ENCODE results near the gene SNAPC3.

The SNAPC3 gene

DNA sequence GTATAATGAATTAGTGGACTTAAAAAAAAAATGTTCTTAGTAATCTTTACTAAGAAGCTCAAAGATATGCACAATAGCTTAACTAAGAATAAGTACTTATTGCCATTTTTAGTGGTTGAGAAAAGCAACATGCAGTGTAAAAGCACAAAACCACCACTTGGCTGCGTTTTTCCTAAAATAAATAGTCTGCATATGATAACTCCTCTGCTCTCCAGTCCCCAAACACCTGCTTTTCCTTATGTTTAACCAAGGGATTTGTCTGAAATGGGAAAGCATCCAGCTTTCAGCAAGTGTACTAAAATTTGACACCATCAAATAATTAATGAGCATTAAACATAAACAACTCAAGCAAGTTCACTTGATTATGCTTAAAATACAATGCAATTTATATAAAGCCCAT, 46.7 kb downstream of the SNAPC3 start:
- Histone ChIP-seq H3K9ac (ENCODE audit: low read length) (no peak overlapping the region), H3K9me3 (ENCODE audit: control insufficient read depth, low read length) (no peaks in the 10 kb centered on the region), H3K36me3 (ENCODE audit: control insufficient read depth in 1 of 2, insufficient read depth in 2 of 2, low read depth in 1 of 2, low read length in 2 of 2) (peaks cover 7 to 85% of the 10 kb centered on the region in 2 experiments), H4K8ac (ENCODE audit: low read length) (no peak overlapping the region), H3K27ac (ENCODE audit: low read length, poor library complexity, severe bottlenecking) (no peak overlapping the region), H4K91ac (ENCODE audit: low read length) (no peak overlapping the region), H3K4me1 (ENCODE audit: control insufficient read depth, insufficient read depth, low read depth, low read length) (no peaks in the 10 kb centered on the region), H2BK12ac (ENCODE audit: low read length in 2 of 2) (no peak overlapping the region), H3K18ac (ENCODE audit: low read depth in 1 of 2, low read length in 2 of 2) (no peak overlapping the region), H2BK15ac (ENCODE audit: low read depth, poor library complexity, severe bottlenecking) (no peak overlapping the region), H2BK120ac (ENCODE audit: low read depth, low read length) (no peak overlapping the region), H3K4me3 (ENCODE audit: insufficient read depth in 1 of 2, low read depth in 1 of 2, low read length in 2 of 2) (no peak overlapping the region), H2AFZ (ENCODE audit: low read depth, low read length) (no peak overlapping the region), H3K4me2 (ENCODE audit: low read length, poor library complexity, severe bottlenecking) (no peak overlapping the region), H3K79me1 (replicated peaks; ENCODE audit: low read length, poor library complexity, severe bottlenecking) (peaks cover 2% of the 10 kb centered on the region), H3K14ac (ENCODE audit: low read length in 2 of 2) (no peak overlapping the region), H2AK5ac (ENCODE audit: low read length, severe bottlenecking) (no peak overlapping the region), H3K23ac (ENCODE audit: low read length in 2 of 2) (no peak overlapping the region), H3K27me3 (ENCODE audit: control insufficient read depth in 1 of 2, insufficient read depth in 1 of 2, low read length in 2 of 2) (no peaks in the 10 kb centered on the region), H3K4ac (ENCODE audit: low read depth in 1 of 2, low read length in 2 of 2) (no peak overlapping the region), H2BK5ac (ENCODE audit: low read depth, low read length, poor library complexity, severe bottlenecking) (no peak overlapping the region)
- 100% methylated on average over 1 of the region's 1 CpG for WGBS
- DNase-seq = no peak

DNA sequence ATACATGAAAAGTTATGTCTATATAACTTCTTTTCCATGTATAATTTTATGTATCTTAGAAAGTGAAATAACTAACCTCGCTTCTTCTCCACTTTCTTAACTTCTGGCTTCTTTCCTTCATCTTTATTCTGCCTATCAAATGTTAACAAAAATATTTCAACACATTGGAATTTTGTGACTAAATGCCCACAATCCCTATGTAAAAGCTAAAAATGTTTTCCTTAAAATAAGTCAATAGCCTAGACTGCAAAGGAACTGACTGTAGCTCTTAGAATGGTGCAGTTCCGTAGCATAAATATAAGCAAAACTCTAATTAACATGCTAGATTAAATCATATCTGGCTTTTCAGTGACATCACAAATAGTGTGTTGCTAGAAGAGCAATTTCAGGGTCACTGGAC, 47.2 kb downstream of the SNAPC3 start:
- Histone ChIP-seq H3K36me3 (ENCODE audit: control insufficient read depth in 1 of 2, insufficient read depth in 2 of 2, low read depth in 1 of 2, low read length in 2 of 2) (peaks cover 7 to 85% of the 10 kb centered on the region in 2 experiments), H3K9ac (ENCODE audit: low read length) (no peak overlapping the region), H2BK12ac (ENCODE audit: low read length in 2 of 2) (no peak overlapping the region), H3K79me1 (replicated peaks; ENCODE audit: low read length, poor library complexity, severe bottlenecking) (peaks cover 2% of the 10 kb centered on the region), H2BK120ac (ENCODE audit: low read depth, low read length) (no peak overlapping the region), H3K4me1 (ENCODE audit: control insufficient read depth, insufficient read depth, low read depth, low read length) (no peaks in the 10 kb centered on the region), H3K27me3 (ENCODE audit: control insufficient read depth in 1 of 2, insufficient read depth in 1 of 2, low read length in 2 of 2) (no peaks in the 10 kb centered on the region), H3K4me2 (ENCODE audit: low read length, poor library complexity, severe bottlenecking) (no peak overlapping the region), H3K18ac (ENCODE audit: low read depth in 1 of 2, low read length in 2 of 2) (no peak overlapping the region), H2BK5ac (ENCODE audit: low read depth, low read length, poor library complexity, severe bottlenecking) (no peak overlapping the region), H2AK5ac (ENCODE audit: low read length, severe bottlenecking) (no peak overlapping the region), H3K23ac (ENCODE audit: low read length in 2 of 2) (no peak overlapping the region), H3K14ac (ENCODE audit: low read length in 2 of 2) (no peak overlapping the region), H2AFZ (ENCODE audit: low read depth, low read length) (no peak overlapping the region), H4K91ac (ENCODE audit: low read length) (no peak overlapping the region), H3K4ac (ENCODE audit: low read depth in 1 of 2, low read length in 2 of 2) (no peak overlapping the region), H2BK15ac (ENCODE audit: low read depth, poor library complexity, severe bottlenecking) (no peak overlapping the region), H4K8ac (ENCODE audit: low read length) (no peak overlapping the region), H3K9me3 (ENCODE audit: control insufficient read depth, low read length) (no peaks in the 10 kb centered on the region), H3K4me3 (ENCODE audit: insufficient read depth in 1 of 2, low read depth in 1 of 2, low read length in 2 of 2) (no peak overlapping the region), H3K27ac (ENCODE audit: low read length, poor library complexity, severe bottlenecking) (no peak overlapping the region)
- no peak for DNase-seq
- WGBS = 40% methylated on average over 1 of the region's 2 CpGs

DNA sequence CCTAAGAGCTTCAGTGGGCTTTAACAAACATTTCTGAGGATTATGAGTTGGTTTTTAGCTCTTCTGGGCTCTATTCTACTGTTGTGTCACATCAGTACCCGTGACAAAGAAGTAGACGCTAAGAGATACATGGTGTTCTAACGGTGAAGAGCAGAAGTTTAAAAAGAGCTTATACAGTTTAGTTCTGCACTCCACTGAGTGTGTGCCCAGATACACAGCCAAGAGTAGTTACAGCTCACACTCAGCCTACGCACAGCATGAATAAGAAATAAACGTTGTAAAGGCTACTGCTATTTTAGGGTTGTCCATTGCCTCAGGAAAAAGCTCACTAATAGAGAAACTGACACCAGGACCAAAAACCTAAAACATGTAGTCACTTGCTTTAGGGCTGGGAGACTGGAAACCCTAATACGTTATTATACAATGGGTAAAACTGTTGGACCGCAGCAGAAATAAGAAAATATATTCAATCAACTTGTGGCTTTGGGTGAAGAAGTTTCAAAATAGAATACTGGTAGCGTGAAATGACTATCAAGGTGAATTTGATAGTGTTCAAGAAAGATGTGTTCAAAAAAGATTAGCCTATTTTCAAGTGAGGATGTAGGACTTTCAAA, 53.4 kb downstream of the SNAPC3 start:
- Histone ChIP-seq H3K9ac (ENCODE audit: low read length) (no peak overlapping the region), H4K91ac (ENCODE audit: low read length) (no peak overlapping the region), H3K23ac (ENCODE audit: low read length in 2 of 2) (no peak overlapping the region), H3K14ac (ENCODE audit: low read length in 2 of 2) (no peak overlapping the region), H2BK12ac (ENCODE audit: low read length in 2 of 2) (no peak overlapping the region), H3K36me3 (ENCODE audit: control insufficient read depth in 1 of 2, insufficient read depth in 2 of 2, low read depth in 1 of 2, low read length in 2 of 2) (peaks cover 3 to 51% of the 10 kb centered on the region in 2 experiments), H2AK5ac (ENCODE audit: low read length, severe bottlenecking) (no peak overlapping the region), H2BK15ac (ENCODE audit: low read depth, poor library complexity, severe bottlenecking) (no peak overlapping the region), H3K18ac (ENCODE audit: low read depth in 1 of 2, low read length in 2 of 2) (no peak overlapping the region), H4K8ac (ENCODE audit: low read length) (no peak overlapping the region), H3K4me3 (ENCODE audit: insufficient read depth in 1 of 2, low read depth in 1 of 2, low read length in 2 of 2) (no peak overlapping the region), H3K4me1 (ENCODE audit: control insufficient read depth, insufficient read depth, low read depth, low read length) (peaks cover 3% of the 10 kb centered on the region), H2BK5ac (ENCODE audit: low read depth, low read length, poor library complexity, severe bottlenecking) (no peak overlapping the region), H3K9me3 (ENCODE audit: control insufficient read depth, low read length) (no peaks in the 10 kb centered on the region), H3K79me1 (replicated peaks; ENCODE audit: low read length, poor library complexity, severe bottlenecking) (peaks cover 9% of the 10 kb centered on the region), H2AFZ (ENCODE audit: low read depth, low read length) (no peak overlapping the region), H3K4me2 (ENCODE audit: low read length, poor library complexity, severe bottlenecking) (no peak overlapping the region), H3K4ac (ENCODE audit: low read depth in 1 of 2, low read length in 2 of 2) (no peak overlapping the region), H3K27ac (ENCODE audit: low read length, poor library complexity, severe bottlenecking) (no peak overlapping the region), H3K27me3 (ENCODE audit: control insufficient read depth in 1 of 2, insufficient read depth in 1 of 2, low read length in 2 of 2) (no peaks in the 10 kb centered on the region), H2BK120ac (ENCODE audit: low read depth, low read length) (no peak overlapping the region)
- WGBS = 97% methylated on average over 8 of the region's 8 CpGs
- no peak for DNase-seq

GRCh38 chr9:15480028-15480427, 57.4 kb downstream of the SNAPC3 start:
- Histone ChIP-seq H2AFZ (ENCODE audit: low read depth, low read length) (no peak overlapping the region), H3K18ac (ENCODE audit: low read depth in 1 of 2, low read length in 2 of 2) (no peak overlapping the region), H3K4me3 (ENCODE audit: insufficient read depth in 1 of 2, low read depth in 1 of 2, low read length in 2 of 2) (no peak overlapping the region), H2BK12ac (ENCODE audit: low read length in 2 of 2) (no peak overlapping the region), H3K23ac (ENCODE audit: low read length in 2 of 2) (no peak overlapping the region), H2AK5ac (ENCODE audit: low read length, severe bottlenecking) (no peak overlapping the region), H3K4ac (ENCODE audit: low read depth in 1 of 2, low read length in 2 of 2) (no peak overlapping the region), H2BK15ac (ENCODE audit: low read depth, poor library complexity, severe bottlenecking) (no peak overlapping the region), H3K27me3 (ENCODE audit: control insufficient read depth in 1 of 2, insufficient read depth in 1 of 2, low read length in 2 of 2) (no peaks in the 10 kb centered on the region), H3K79me1 (replicated peaks; ENCODE audit: low read length, poor library complexity, severe bottlenecking) (peaks cover 9% of the 10 kb centered on the region), H3K9ac (ENCODE audit: low read length) (no peak overlapping the region), H4K91ac (ENCODE audit: low read length) (no peak overlapping the region), H3K4me2 (ENCODE audit: low read length, poor library complexity, severe bottlenecking) (no peak overlapping the region), H4K8ac (ENCODE audit: low read length) (no peak overlapping the region), H3K27ac (ENCODE audit: low read length, poor library complexity, severe bottlenecking) (no peak overlapping the region), H2BK120ac (ENCODE audit: low read depth, low read length) (no peak overlapping the region), H3K4me1 (ENCODE audit: control insufficient read depth, insufficient read depth, low read depth, low read length) (peaks cover 3% of the 10 kb centered on the region), H3K14ac (ENCODE audit: low read length in 2 of 2) (no peak overlapping the region), H3K36me3 (ENCODE audit: control insufficient read depth in 1 of 2, insufficient read depth in 2 of 2, low read depth in 1 of 2, low read length in 2 of 2) (peaks cover 3 to 29% of the 10 kb centered on the region in 2 experiments), H2BK5ac (ENCODE audit: low read depth, low read length, poor library complexity, severe bottlenecking) (no peak overlapping the region), H3K9me3 (ENCODE audit: control insufficient read depth, low read length) (no peaks in the 10 kb centered on the region)
- no peak for DNase-seq
- WGBS = 100% methylated on average over 1 of the region's 1 CpG

Measured in mesenchymal stem cell (in vitro differentiated cells and primary cell).